OCI-M2 (cell line): ENCODE results near the gene COX10.

Experiments
- DNase-seq: peaks from one replicate; lab custom pipeline; 2025; ENCODE audit not compliant: unreplicated experiment; lab: John Stamatoyannopoulos, UW

Gene COX10

GRCh38 chr17:14068542-14069250 lies 608 bp upstream of the COX10 start:
- DNase-seq = no peak

GRCh38 chr17:14070344-14070984 lies 1.2 kb downstream of the COX10 start:
- DNase-seq = no peak

- no peak for DNase-seq
Measured at GRCh38 chr17:14072881-14073280, 3.6 kb downstream of the COX10 start.

GRCh38 chr17:14078027-14078426 lies 8.7 kb downstream of the COX10 start:
- no peak for DNase-seq

- no peak for DNase-seq
Measured at GRCh38 chr17:14080847-14081251, 11.5 kb downstream of the COX10 start.

- no peak for DNase-seq
Measured at GRCh38 chr17:14082848-14083247, 13.5 kb downstream of the COX10 start.

GRCh38 chr17:14084955-14085354 lies 15.7 kb downstream of the COX10 start:
- DNase-seq = no peak

- DNase-seq = no peak
Measured at GRCh38 chr17:14086189-14086588, 16.9 kb downstream of the COX10 start.

- DNase-seq = no peak
Measured at GRCh38 chr17:14089179-14089578, 19.9 kb downstream of the COX10 start.

- no peak for DNase-seq
Measured at GRCh38 chr17:14091367-14091766, 22.1 kb downstream of the COX10 start.

GRCh38 chr17:14092808-14093207 lies 23.5 kb downstream of the COX10 start:
- DNase-seq = no peak

GRCh38 chr17:14094676-14095601 lies 25.6 kb downstream of the COX10 start:
- DNase-seq = no peak

GRCh38 chr17:14095631-14096030 lies 26.3 kb downstream of the COX10 start:
- DNase-seq = no peak

- DNase-seq = no peak
Measured at GRCh38 chr17:14098246-14098645, 28.9 kb downstream of the COX10 start.

- no peak for DNase-seq
Measured at GRCh38 chr17:14101976-14102375, 32.7 kb downstream of the COX10 start.

GRCh38 chr17:14103836-14104235 lies 34.5 kb downstream of the COX10 start:
- no peak for DNase-seq

- no peak for DNase-seq
Measured at GRCh38 chr17:14104734-14105133, 35.4 kb downstream of the COX10 start.

- no peak for DNase-seq
Measured at GRCh38 chr17:14107889-14108288, 38.6 kb downstream of the COX10 start.

GRCh38 chr17:14112407-14112806 lies 43.1 kb downstream of the COX10 start:
- no peak for DNase-seq

GRCh38 chr17:14113137-14113536 lies 43.8 kb downstream of the COX10 start:
- no peak for DNase-seq

- no peak for DNase-seq
Measured at GRCh38 chr17:14116263-14117024, 47.1 kb downstream of the COX10 start.
